Activated CD4-positive, alpha-beta T cell treated with anti-CD3 and anti-CD28 coated beads, Interleukin-10, Interleukin-2, amounts not matched to agents 100 ng/mL and 50 ng/mL, durations not matched to agents 16 hours and 8 hours (primary cell): ENCODE measurements around the gene ADAM22.
"Not testable (repeated sequence)": the region's sequence is repeated elsewhere in the genome, so short reads cannot be mapped to it uniquely, and the experiment has no call there.

ENCODE experiments used
- DNase-seq: peaks from one replicate; pipeline ENCODE4 v3.0.0-alpha.2; 2020

ADAM22 gene, protein sequence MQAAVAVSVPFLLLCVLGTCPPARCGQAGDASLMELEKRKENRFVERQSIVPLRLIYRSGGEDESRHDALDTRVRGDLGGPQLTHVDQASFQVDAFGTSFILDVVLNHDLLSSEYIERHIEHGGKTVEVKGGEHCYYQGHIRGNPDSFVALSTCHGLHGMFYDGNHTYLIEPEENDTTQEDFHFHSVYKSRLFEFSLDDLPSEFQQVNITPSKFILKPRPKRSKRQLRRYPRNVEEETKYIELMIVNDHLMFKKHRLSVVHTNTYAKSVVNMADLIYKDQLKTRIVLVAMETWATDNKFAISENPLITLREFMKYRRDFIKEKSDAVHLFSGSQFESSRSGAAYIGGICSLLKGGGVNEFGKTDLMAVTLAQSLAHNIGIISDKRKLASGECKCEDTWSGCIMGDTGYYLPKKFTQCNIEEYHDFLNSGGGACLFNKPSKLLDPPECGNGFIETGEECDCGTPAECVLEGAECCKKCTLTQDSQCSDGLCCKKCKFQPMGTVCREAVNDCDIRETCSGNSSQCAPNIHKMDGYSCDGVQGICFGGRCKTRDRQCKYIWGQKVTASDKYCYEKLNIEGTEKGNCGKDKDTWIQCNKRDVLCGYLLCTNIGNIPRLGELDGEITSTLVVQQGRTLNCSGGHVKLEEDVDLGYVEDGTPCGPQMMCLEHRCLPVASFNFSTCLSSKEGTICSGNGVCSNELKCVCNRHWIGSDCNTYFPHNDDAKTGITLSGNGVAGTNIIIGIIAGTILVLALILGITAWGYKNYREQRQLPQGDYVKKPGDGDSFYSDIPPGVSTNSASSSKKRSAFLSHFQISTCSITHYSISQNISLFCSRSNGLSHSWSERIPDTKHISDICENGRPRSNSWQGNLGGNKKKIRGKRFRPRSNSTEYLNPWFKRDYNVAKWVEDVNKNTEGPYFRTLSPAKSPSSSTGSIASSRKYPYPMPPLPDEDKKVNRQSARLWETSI

DNA sequence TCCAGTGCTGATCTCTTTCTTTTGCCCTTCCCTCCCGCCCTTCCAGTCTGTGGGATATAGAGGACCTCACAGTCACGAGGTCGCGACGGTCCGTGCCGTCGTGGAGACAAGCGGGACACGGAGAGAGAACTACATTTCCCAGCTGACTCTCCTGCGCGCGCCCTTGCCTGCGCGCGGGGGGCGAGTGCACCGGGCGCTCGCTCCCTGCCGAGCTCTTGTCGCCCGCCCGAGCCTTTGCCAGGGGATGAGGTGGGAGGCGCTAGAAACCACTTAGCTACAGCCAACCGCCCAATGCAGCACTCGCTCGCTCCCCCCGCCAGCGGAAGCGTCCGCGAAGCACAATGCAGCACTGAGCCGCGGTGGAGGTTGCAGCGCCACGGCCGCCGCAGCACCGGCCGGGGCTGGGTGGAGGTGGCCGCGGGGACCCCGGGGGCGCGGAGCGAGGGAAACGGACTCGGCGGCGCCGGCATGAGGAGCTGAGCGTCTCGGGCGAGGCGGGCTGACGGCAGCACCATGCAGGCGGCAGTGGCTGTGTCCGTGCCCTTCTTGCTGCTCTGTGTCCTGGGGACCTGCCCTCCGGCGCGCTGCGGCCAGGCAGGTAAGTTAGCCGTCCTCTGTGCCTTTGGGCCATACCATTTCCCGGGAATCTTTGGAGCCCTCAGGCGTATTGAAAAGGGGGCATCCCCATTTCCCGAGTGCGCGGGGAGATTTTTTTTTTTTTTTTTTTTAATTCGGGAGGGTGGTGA is at the start of gene ADAM22:
TSS of gene ADAM22 (plus strand) at position 299 of the 746 bp plus-strand sequence. CDS start at position 514, 215 bp downstream.
- peak; percentile 90 for DNase-seq

DNA sequence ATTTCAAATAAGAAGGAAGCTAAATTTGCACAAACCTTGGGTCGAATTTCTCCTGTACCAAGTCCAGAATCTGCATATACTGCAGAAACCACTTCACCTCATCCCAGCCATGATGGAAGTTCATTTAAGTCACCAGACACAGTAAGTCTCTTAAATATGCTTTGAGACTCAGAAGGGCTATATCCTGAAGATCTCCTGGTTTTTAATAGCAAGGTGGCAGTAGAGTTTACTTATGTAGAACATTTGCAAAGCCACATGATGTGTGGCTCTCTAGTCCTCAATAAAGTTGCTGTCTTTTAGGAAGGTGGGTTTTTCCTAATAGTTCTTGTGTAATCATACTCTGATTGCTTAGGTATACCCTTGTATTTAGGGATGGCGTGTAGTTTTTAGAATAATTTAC is 49.0 kb upstream of the ADAM22 start:
- no peak for DNase-seq

DNA sequence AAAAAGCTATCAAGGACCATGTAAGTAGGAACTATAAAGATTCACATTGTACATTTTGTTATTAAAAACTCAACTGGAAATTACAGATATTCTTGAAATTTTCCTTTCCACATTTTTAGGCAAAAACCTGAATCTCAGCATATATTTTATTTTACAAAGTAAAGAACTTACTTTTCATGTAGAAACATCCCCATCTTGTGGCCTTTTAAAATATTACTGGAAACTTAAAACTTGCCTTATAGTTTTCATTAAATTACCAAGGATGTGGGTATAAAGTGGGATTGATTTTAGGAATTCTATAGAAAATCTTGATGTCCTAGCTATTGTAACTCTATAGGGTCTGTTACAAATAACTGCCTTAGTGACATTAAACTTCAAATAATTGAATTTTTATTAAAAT is 47.2 kb upstream of the ADAM22 start:
- peak; percentile 19 for DNase-seq

DNA sequence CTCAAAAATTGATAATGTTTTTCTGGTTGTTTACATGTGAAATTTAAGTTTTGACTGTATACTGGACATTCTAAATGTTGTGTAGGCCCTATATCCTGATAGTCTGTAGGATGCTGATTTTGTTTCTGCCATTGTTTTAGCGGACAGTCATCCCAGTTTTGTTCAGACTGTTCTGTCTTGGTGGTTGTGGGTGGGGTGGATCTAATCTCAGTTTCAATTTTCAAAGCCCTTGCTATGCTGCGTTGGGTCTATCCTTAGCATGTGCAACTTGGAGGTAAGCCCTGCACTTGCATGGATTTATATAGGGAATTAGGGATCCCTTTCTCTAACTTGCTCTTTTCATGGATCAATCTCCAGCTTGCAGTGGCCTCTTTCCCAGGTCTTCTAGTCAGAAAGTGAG is 38.7 kb upstream of the ADAM22 start:
- no peak for DNase-seq

DNA sequence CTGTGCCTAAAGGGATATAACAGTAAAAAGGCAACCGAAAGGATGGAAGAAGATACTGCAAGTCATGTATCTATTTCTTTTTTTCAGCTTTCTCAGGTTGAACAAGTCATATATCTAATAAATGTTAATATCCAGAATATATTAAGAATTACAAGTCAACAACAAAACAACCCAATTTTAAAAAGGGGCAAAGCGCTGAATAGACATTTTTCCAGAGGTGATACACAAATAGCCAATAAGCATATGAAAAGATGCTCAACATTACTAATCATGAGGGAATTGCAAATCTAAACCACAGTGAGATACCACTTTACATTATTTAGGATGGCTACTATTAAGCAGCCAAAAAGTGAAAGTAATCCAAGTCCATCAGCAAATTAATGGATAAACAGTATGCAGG is 34.8 kb upstream of the ADAM22 start:
- DNase-seq, result no peak

DNA sequence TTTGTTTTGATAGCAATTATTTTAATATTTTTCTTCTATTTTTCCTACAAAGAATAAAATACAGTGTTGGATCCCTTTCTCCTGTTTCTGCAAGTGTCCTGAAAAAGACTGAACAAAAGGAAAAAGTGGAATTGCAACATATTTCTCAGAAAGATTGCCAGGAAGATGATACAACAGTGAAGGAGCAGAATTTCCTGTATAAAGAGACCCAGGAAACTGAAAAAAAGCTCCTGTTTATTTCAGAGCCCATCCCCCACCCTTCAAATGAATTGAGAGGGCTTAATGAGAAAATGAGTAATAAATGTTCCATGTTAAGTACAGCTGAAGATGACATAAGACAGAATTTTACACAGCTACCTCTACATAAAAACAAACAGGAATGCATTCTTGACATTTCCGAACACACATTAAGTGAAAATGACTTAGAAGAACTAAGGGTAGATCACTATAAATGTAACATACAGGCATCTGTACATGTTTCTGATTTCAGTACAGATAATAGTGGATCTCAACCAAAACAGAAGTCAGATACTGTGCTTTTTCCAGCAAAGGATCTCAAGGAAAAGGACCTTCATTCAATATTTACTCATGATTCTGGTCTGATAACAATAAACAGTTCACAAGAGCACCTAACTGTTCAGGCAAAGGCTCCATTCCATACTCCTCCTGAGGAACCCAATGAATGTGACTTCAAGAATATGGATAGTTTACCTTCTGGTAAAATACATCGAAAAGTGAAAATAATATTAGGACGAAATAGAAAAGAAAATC is 26.7 kb upstream of the ADAM22 start:
- not testable (repeated sequence) for DNase-seq

DNA sequence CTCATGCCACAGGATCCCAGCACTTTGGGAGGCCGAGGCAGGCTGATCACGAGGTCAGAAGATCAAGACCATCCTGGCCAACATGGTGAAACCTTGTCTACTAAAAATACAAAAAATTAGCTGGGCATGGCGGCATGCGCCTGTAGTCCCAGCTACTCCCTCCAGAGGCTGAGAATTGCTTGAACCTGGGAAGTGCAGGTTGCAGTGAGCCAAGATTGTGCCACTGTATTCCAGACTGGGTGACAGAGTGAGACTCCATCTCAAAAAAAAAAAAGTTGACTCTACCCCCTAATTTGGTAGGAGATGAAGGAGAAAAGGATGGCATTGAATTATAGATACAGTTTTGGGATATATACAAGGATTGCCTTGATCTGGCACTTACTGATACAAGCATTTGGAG is 25.2 kb upstream of the ADAM22 start:
- DNase-seq, result not testable (repeated sequence)

DNA sequence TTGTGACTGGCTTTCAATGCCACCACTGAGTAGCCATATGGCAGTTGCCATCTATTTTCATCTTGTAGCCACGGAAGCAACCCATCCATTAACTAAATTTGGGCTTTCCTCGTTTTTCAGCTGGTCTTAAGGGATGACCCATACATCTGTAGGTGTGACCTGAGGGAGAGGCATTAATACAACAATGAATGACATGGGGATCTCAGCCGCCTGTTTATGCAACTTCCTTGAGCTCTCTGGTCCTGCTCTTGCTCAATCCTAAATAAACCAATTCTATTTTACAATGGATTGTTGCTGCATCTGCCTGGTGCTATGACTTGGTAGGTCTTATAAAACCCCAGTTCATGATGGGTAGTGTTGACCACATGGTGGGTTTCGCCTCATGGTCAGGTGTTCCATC is 21.9 kb upstream of the ADAM22 start:
- DNase-seq, result no peak

DNA sequence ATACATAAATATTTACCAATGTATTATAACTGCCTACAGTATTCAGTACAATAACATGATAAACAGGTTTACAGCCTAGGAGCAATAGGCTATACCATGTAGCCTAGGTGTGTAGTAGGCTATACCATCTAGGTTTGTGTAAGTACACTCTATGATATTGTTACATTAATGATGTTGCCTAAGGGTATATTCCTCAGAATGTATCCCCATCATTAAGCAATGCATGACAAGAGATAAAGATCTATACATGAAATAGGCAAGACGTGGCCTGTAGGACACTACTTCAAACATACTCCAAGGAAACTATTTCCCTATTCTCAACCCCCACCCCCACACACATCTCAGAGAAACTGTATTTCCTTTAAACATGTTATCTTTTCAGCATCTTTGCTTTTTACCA is 15.3 kb upstream of the ADAM22 start:
- no peak for DNase-seq

DNA sequence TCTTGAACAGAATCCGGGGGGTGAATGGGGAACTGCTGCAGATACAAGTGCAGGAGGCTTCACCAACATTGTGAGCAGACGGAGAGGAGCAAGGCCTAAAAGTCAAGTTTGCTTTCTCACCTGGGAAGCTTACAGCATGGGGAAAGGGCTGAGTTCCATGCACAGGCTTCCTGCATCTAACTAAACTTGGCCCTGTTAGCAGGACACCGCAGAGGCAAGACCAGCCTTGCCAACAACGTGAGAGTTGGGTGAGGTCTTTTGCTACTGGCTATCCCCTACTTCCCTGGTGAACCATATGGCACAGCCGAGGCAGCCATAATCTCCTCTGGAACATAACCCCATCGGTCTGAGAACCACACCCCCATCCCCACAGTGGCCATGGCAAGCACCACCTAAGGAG is 14.2 kb upstream of the ADAM22 start:
- no peak for DNase-seq

DNA sequence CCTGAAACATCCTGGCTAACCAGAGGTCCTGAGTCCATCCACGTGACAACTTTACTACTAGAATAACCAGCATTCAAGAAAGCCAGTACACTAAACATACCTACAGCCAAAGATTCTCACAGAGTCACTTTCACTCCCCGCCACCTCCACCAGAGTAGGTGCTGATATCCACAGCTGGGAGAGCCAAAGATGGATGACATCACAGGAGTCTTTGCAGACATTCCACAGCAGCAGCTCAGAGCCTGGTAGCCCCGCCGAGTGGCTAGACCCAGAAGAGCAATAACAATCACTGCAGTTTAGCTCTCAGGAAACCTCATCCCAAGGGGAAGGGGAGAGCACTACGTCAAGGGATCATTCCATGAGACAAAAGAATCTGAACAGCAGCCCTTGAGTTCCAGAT is 13.5 kb upstream of the ADAM22 start:
- DNase-seq, result no peak

DNA sequence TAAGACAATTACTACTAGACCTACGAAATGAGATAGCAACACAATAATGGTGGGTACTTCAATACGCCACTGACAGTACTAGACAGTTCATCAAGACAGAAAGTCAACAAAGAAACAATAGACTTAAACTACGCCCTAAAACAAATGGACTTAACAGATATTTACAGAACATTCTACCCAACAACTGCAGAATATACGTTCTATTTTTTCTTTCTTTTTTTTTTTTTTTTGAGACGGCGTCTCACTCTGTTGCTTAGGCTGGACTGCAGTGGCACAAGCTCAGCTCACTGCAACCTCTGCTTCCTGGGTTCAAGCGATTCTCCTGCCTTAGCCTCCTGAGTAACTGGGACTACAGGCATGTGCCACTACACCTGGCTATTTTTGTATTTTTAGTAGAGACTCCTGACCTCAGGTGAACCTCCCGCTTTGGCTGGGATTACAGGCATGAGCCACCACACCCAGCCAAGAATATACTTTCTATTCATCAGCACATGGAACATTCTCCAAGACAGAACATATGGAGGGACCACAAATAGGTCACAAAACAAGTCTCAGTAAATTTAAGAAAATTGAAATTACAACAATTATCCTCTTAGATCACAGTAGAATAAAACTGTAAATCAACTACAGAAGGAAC is 11.2 kb upstream of the ADAM22 start:
- not testable (repeated sequence) for DNase-seq

DNA sequence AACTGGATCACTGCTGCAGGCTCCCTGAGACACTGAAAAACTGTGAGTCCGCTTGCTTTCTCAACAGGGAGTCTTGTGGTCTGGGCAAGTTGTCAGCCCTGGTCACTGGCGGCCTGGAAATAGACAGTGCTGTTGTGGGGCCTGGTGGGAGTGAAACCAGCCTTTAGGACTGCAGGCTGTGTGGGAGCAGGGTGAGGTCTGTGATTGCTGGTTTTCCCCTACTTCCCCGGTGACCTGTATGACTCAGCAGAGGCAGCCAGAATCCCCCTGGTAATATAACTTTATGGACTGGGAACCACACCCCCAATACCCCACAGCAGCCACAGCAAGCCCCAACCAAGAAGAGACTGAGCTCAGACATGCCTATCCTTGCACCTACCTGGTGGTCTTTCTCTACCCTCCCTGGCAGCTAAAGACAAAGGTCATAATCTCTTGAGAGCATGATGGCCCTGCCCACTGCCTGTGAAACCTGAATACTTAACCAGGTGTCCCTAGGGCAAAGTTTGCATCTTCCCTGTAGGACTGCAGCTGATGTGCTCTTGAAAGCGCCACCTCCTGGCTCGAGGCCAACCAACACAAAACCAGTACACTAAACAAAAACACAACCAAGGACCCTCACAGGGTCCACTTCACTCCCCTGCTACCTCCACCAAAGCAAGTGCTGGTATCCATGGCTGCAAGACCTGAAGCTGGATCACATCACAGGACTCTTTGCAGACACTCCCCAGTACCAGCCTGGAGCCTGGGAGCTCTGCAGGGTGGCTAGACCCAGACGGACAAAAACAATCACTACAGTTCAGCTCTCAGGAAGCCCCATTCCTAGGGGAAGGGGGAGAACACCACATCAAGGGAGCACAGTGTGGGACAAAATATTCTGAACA is 7.2 kb upstream of the ADAM22 start:
- DNase-seq, result peak; percentile 43

DNA sequence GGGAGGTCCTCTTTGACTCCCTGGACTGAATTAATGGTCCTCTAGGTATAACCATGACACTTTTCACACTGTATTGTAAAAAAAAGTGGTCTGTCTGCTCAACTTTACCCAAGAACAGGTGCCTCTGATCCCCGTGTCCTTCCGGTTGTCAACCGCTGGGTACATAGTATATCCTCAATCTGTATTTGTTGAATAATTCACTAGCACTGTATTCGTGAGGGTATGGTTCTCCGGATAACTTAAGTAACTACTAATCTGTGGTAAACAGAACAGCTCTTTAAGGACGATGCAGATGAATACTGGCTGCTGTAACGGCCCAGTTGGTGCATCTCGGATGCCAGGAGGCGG is 472 bp upstream of the ADAM22 start:
- DNase-seq, result no peak

DNA sequence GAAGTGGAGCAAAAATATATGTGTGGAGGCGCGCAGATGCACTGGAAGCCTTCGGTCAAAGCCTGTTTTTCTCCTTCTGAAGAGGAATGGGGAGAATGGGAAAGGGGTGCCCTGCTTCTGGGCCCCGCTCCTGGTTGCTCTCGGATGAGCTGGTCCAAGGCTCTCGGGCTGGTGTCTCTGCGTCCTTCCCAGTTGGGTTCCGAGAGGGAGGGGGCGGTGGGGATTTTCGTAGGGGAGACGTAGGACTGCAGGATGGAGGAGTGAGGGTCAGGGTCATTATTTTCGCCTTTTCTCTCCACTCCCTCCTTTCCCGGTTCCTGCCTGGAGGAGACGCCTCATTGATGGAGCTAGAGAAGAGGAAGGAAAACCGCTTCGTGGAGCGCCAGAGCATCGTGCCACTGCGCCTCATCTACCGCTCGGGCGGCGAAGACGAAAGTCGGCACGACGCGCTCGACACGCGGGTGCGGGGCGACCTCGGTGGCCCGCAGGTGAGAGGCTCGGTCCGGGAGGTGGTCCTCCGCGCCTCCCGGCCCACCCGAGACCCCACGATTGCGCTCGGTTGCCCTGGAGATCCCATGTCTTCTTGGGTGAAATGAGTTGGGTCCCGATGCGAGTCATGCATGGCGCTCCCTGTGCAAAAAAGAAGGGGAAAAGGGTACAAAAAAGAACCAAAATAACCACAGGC is 790 bp downstream of the ADAM22 start:
- no peak for DNase-seq

DNA sequence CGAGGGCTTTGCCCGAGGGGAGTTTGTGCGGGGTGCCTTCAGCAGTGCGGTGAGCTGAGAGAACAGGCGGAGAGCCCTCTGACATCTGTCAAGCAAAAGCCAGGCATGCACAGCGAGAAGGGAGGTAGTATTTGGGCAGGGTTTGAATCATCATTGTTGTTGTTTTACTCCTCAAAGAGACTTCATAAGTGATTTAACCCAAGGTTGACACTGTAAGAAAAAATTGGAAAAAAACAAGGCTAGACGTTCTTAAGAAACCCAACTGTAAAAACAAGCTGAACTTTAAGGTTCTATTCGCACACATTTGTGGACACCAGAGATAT is 1.3 kb downstream of the ADAM22 start:
- DNase-seq, result peak; percentile 8

DNA sequence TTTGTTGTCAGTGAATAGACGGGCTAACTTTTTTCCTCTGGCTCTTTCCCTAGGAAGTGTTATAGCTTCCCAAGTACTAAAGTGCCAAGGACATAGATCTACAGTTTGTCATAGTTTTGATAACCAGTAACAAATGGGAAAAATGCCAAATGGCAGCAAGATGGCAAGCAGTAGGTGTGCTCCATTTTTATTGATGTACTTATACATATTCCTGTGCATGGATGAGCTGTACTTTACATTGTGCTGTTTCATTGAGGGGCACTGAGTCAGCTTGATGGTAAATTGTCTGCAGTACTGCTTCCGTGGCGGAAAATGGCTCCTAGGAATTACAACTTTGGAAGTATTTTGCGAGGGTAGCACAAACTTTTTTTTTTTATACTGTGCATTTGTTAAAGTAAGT is 7.1 kb downstream of the ADAM22 start:
- no peak for DNase-seq

DNA sequence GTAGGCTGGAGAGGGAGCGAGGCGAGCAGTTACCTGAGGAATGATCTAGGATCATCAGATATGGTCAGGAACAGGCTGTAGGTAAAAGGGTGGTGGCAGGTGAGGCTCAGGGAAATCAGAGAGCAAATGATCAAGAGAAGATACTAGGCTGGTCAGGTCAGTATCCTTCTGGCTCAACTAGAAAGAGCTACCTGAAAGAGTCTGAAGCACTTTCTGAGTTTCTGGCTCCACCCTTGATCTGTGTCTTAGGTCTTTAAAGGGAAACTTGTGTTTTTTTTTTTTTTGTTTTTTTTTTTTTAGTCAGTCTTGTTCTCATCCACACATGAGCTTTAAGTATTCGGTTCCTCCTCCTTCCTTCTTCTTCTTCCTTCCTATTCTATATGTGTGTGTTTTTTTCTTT is 10.5 kb downstream of the ADAM22 start:
- no peak for DNase-seq

DNA sequence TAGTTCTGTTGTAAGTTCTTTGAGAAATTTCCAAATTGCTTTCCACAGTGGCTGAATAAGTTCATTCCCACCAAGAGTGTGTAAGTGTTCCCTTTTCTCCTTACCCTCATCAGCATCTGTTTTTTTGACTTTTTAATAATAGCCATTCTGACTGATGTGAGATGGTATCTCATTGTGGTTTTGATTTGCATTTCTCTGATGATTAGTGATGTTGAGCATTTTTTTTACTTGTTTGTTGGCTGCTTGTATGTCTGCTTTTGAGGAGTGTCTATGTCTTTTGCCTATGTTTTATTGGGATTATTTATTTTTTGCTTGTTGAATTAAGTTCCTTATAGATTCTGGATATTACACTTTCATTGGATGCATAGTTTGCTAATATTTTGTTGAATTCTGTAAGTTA is 11.9 kb downstream of the ADAM22 start:
- DNase-seq, result not testable (repeated sequence)

DNA sequence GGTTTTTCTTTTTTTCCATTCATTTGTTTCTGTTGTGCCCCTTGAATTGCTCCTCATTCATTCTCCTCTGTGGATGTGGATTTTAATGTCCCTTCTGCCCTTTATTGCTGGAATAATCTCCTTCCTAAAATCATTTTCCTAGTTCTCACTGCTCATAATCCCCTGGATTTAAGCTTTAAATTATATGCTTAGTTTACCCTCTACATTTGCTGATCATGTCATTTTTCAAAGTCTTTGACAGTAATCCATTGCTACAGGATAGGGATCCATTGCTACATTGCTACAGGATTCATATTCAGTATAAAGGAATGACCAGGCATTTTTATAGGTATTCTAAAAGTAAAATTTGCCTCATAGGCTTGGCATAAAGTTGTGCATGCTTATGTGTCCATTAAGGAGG is 14.3 kb downstream of the ADAM22 start:
- DNase-seq, result no peak
